ENCODE measurements around the gene CADM3. TPM values are rescaled to one million over a fixed set of nuclear protein-coding genes. Genes with fewer than 3 reads are reported as not detected.

The CADM3 gene
- total and polyA plus RNA-seq, 9 of the 15 experiments (the other 6 are each of a cell fraction or from before 2014, with no cell fraction given) = 0.04 TPM; not detected in 8

GRCh38 chr1:159248311-159248710 is 76.9 kb downstream of the CADM3 start:
- Histone ChIP-seq H3K9me1 (ENCODE audit: control insufficient read depth, insufficient read depth, low read length) (no peaks in the 10 kb centered on the region), H3K36me3 (ENCODE audit: control insufficient read depth, insufficient read depth, low read length) (no peaks in the 10 kb centered on the region), H3K4me2 (ENCODE audit: insufficient read depth, low read length) (no peak overlapping the region), H3K9ac (ENCODE audit: insufficient read depth in 1 of 2, low read depth in 2 of 2, low read length in 2 of 2) (no peak overlapping the region), H2AFZ (ENCODE audit: low read depth, low read length) (no peak overlapping the region), H3K9me3 (replicated peaks; ENCODE audit: control insufficient read depth, insufficient read depth, low read depth, low read length) (no peaks in the 10 kb centered on the region), H3K79me2 (ENCODE audit: control insufficient read depth, insufficient read depth, low read length) (no peaks in the 10 kb centered on the region), H3K27me3 (ENCODE audit: control insufficient read depth in 2 of 2, insufficient read depth in 2 of 2, low read length in 2 of 2) (no peaks in the 10 kb centered on the region), H4K20me1 (replicated peaks; ENCODE audit: control insufficient read depth, insufficient read depth, low read length) (no peaks in the 10 kb centered on the region), H3K4me1 (replicated peaks in 1 of 2; ENCODE audit: control insufficient read depth in 2 of 2, insufficient read depth in 2 of 2, low read length in 2 of 2) (no peaks in the 10 kb centered on the region), H3K4me3 (no peak overlapping the region), H3K27ac (ENCODE audit: extremely low read depth, low read depth, low read length) (no peak overlapping the region)
- intact Hi-C loops (cut with micrococcal nuclease) (no loop called here), in situ Hi-C loops (cut with MboI) (no loop called here)
- ATAC-seq (no peak), FAIRE-seq (no peak), DNase-seq (ENCODE audit: extremely low read depth in 1 of 4, low spot score in 3 of 4) (no peak)
- 0% methylated on average over 1 of the region's 1 CpG for WGBS (ENCODE audit: insufficient coverage, low coverage, missing lambda C conversion rate)
- ChIA-PET POLR2A (no interaction called here), CTCF (ENCODE audit: low intra/inter-chr PET ratio) (no interaction called here)
- no peak for TF ChIP-seq E2F6 (IDR thresholded peaks at IDR 0.05; ENCODE audit: borderline replicate concordance in 1 of 2, extremely low read depth in 1 of 2, insufficient read depth in 1 of 2, insufficient read length in 1 of 2, low read depth in 1 of 2, low read length in 1 of 2, poor library complexity in 1 of 2, severe bottlenecking in 1 of 2)
- TF ChIP-seq ZC3H4 (CRISPR knock-in tag; IDR thresholded peaks at IDR 0.05; ENCODE audit: borderline replicate concordance) = no peak
- no peak for TF ChIP-seq TGIF2 (CRISPR knock-in tag; IDR thresholded peaks at IDR 0.05)
- no TSS peak for BruUV-seq (replicated peaks)

- Histone ChIP-seq H4K20me1 (replicated peaks; ENCODE audit: control insufficient read depth, insufficient read depth, low read length) (no peaks in the 10 kb centered on the region), H3K36me3 (ENCODE audit: control insufficient read depth, insufficient read depth, low read length) (no peaks in the 10 kb centered on the region), H3K4me2 (ENCODE audit: insufficient read depth, low read length) (no peak overlapping the region; the same call in 1 of the 2 replicates), H3K27me3 (ENCODE audit: control insufficient read depth in 2 of 2, insufficient read depth in 2 of 2, low read length in 2 of 2) (no peaks in the 10 kb centered on the region), H2AFZ (ENCODE audit: low read depth, low read length) (no peak overlapping the region), H3K79me2 (ENCODE audit: control insufficient read depth, insufficient read depth, low read length) (no peaks in the 10 kb centered on the region), H3K9ac (ENCODE audit: insufficient read depth in 1 of 2, low read depth in 2 of 2, low read length in 2 of 2) (no peak overlapping the region), H3K27ac (ENCODE audit: extremely low read depth, low read depth, low read length) (no peak overlapping the region), H3K9me3 (replicated peaks; ENCODE audit: control insufficient read depth, insufficient read depth, low read depth, low read length) (no peaks in the 10 kb centered on the region), H3K4me3 (no peak overlapping the region), H3K9me1 (ENCODE audit: control insufficient read depth, insufficient read depth, low read length) (no peaks in the 10 kb centered on the region), H3K4me1 (replicated peaks in 1 of 2; ENCODE audit: control insufficient read depth in 2 of 2, insufficient read depth in 2 of 2, low read length in 2 of 2) (no peaks in the 10 kb centered on the region)
- FAIRE-seq = no peak
- ChIA-PET POLR2A (no interaction called here), CTCF (ENCODE audit: low intra/inter-chr PET ratio) (no interaction called here)
- 3% methylated on average over 8 of the region's 8 CpGs for WGBS (ENCODE audit: insufficient coverage, low coverage, missing lambda C conversion rate)
- ATAC-seq = no peak; the same call in 2 of the 3 replicates
- in situ Hi-C loops (cut with MboI) = no loop called here
- no TSS peak for BruUV-seq (replicated peaks)
- intact Hi-C loops (cut with micrococcal nuclease) = no loop called here
- peak in 1 of 4 experiments; percentile 8 for DNase-seq (ENCODE audit: extremely low read depth in 1 of 4, low spot score in 3 of 4)
- no peak for TF ChIP-seq MLLT1 (IDR thresholded peaks at IDR 0.05)
- no peak for TF ChIP-seq PML (IDR thresholded peaks at IDR 0.05; ENCODE audit: low read length)
- no peak for TF ChIP-seq ZBTB11 (CRISPR knock-in tag; IDR thresholded peaks at IDR 0.05)
- no peak for TF ChIP-seq TCF7 (IDR thresholded peaks at IDR 0.05; ENCODE audit: borderline replicate concordance)
Measured at GRCh38 chr1:159250638-159251216, 79.3 kb downstream of the CADM3 start.
